Vagina (tissue), 2 donors: ENCODE data around the gene IDS. TPM values are rescaled to one million over a fixed set of nuclear protein-coding genes. Genes with fewer than 3 reads are reported as not detected.
A peak's percentile ranks its signal among the peaks of the same experiment; 100 is the strongest.

ENCODE experiments used
- DNase-seq, 2 donors: peaks; one replicate each; pipeline ENCODE4 v3.0.0-alpha.2; 2017; ENCODE audit errors: extremely low spot score in 2 of 2
- H3K27ac ChIP-seq: fragments of 200-600 bp; sonication (generic); one replicate; pipeline ENCODE4 v1.5.1; 2019
- H3K27me3 ChIP-seq: fragments of 200-600 bp; sonication (generic); one replicate; pipeline ENCODE4 v1.5.1; 2019
- H3K36me3 ChIP-seq, 2 donors: fragments of 200-600 bp; sonication (generic); one replicate each; pipeline ENCODE4 v1.5.1; 2017 to 2019
- H3K4me1 ChIP-seq: fragments of 200-600 bp; sonication (generic); one replicate; pipeline ENCODE4 v1.5.1; 2019
- H3K4me3 ChIP-seq, 2 donors: fragments of 200-600 bp; sonication (generic); 1 replicate in 1 of 2; 2 replicates in 1 of 2; pipeline ENCODE4 v1.5.1; 2016 to 2019
- H3K9me3 ChIP-seq: fragments of 200-600 bp; sonication (generic); one replicate; pipeline ENCODE4 v1.5.1; 2019
- CTCF ChIP-seq, 3 experiments: fragments of 450-650 bp in 2 of 3; fragments of 200-600 bp in 1 of 3; sonication (generic) in 1 of 3; IDR thresholded peaks; one replicate each; pipeline ENCODE4 v1.5.1; 2017 to 2019; ENCODE audit warnings: antibody characterized with exemption in 3 of 3, mild to moderate bottlenecking in 2 of 3, moderate library complexity in 2 of 3
- POLR2A ChIP-seq, 2 donors: fragments of 450-650 bp; IDR thresholded peaks; one replicate each; pipeline ENCODE4 v1.6.1; 2017; ENCODE audit warnings: antibody characterized with exemption in 2 of 2, mild to moderate bottlenecking in 2 of 2, moderate library complexity in 2 of 2
- POLR2AphosphoS5 ChIP-seq, 2 donors: sonication (generic); formaldehyde crosslinking; IDR thresholded peaks; one replicate each; pipeline ENCODE4 v1.9.0; 2017; ENCODE audit warnings: antibody characterized with exemption in 2 of 2, mild to moderate bottlenecking in 2 of 2, low read depth in 1 of 2; ENCODE audit not compliant: insufficient read depth in 1 of 2
- intact Hi-C: fragments of 100-400 bp; cut with DNase I; formaldehyde crosslinking; loops from one replicate; pipeline ENCODE4 v1.15.1; 2023
- total RNA-seq: library from RNA; depleted of rRNA; stranded (reverse); fragments of >200 nt; gene quantifications from one replicate; pipeline ENCODE4 v1.2.3, GENCODE V29; 2016

Gene IDS
- total RNA-seq, 1 donor from 2014 or later = 66.0 TPM

GRCh38 chrX:149470955-149471354 lies 34.2 kb downstream of the IDS start:
- TF ChIP-seq CTCF (IDR thresholded peaks at IDR 0.05) = peak; percentile 33 to 76 (median 52)
- no peak for TF ChIP-seq POLR2A (IDR thresholded peaks at IDR 0.05)
- no peaks in the 10 kb centered on the region for H3K27me3 ChIP-seq
- no peaks in the 10 kb centered on the region for H3K4me1 ChIP-seq
- no peaks in the 10 kb centered on the region for H3K9me3 ChIP-seq
- H3K27ac ChIP-seq = no peak overlapping the region
- DNase-seq = no peak
- intact Hi-C loops = no loop called here
- H3K36me3 ChIP-seq = no peaks in the 10 kb centered on the region
- no peak overlapping the region for H3K4me3 ChIP-seq

GRCh38 chrX:149469406-149469805 lies 35.7 kb downstream of the IDS start:
- DNase-seq = no peak
- Histone ChIP-seq H3K9me3 (no peaks in the 10 kb centered on the region), H3K4me3 (no peak overlapping the region), H3K27ac (no peak overlapping the region), H3K36me3 (no peaks in the 10 kb centered on the region), H3K4me1 (no peaks in the 10 kb centered on the region), H3K27me3 (no peaks in the 10 kb centered on the region)
- intact Hi-C loops = no loop called here
- TF ChIP-seq CTCF (IDR thresholded peaks at IDR 0.05) (no peak), POLR2A (IDR thresholded peaks at IDR 0.05) (no peak), POLR2AphosphoS5 (IDR thresholded peaks at IDR 0.05; ENCODE audit: insufficient read depth in 1 of 2, low read depth in 1 of 2) (no peak)

- Histone ChIP-seq H3K4me1 (no peaks in the 10 kb centered on the region), H3K9me3 (no peaks in the 10 kb centered on the region), H3K27ac (no peak overlapping the region), H3K4me3 (no peak overlapping the region), H3K36me3 (no peaks in the 10 kb centered on the region), H3K27me3 (no peaks in the 10 kb centered on the region)
- intact Hi-C loops = no loop called here
- TF ChIP-seq POLR2A (IDR thresholded peaks at IDR 0.05) (no peak), POLR2AphosphoS5 (IDR thresholded peaks at IDR 0.05; ENCODE audit: insufficient read depth in 1 of 2, low read depth in 1 of 2) (no peak), CTCF (IDR thresholded peaks at IDR 0.05) (no peak)
- no peak for DNase-seq
Observed at GRCh38 chrX:149467920-149468319, 37.2 kb downstream of the IDS start.

- no peak overlapping the region for H3K4me3 ChIP-seq
- no peak for DNase-seq
- H3K27ac ChIP-seq = no peak overlapping the region
- intact Hi-C loops = no loop called here
- H3K9me3 ChIP-seq = no peaks in the 10 kb centered on the region
- H3K27me3 ChIP-seq = no peaks in the 10 kb centered on the region
- H3K36me3 ChIP-seq = no peaks in the 10 kb centered on the region
- no peaks in the 10 kb centered on the region for H3K4me1 ChIP-seq
- TF ChIP-seq POLR2A (IDR thresholded peaks at IDR 0.05) = no peak
- TF ChIP-seq POLR2AphosphoS5 (IDR thresholded peaks at IDR 0.05; ENCODE audit: insufficient read depth in 1 of 2, low read depth in 1 of 2) = no peak
- TF ChIP-seq CTCF (IDR thresholded peaks at IDR 0.05) = no peak
Observed at GRCh38 chrX:149467461-149467860, 37.6 kb downstream of the IDS start.

GRCh38 chrX:149462849-149463248 lies 42.3 kb downstream of the IDS start:
- DNase-seq = no peak
- H3K4me1 ChIP-seq = no peaks in the 10 kb centered on the region
- intact Hi-C loops = no loop called here

More at GRCh38 chrX:149462849-149463248, 42.3 kb downstream of the IDS start:
- no peaks in the 10 kb centered on the region for H3K9me3 ChIP-seq
- H3K27ac ChIP-seq = no peak overlapping the region
- H3K27me3 ChIP-seq = no peaks in the 10 kb centered on the region
- H3K36me3 ChIP-seq = no peaks in the 10 kb centered on the region
- TF ChIP-seq POLR2AphosphoS5 (IDR thresholded peaks at IDR 0.05; ENCODE audit: insufficient read depth in 1 of 2, low read depth in 1 of 2) = no peak
- TF ChIP-seq POLR2A (IDR thresholded peaks at IDR 0.05) = no peak
- TF ChIP-seq CTCF (IDR thresholded peaks at IDR 0.05) = no peak
- H3K4me3 ChIP-seq = no peak overlapping the region
